H9 (cell line): ENCODE measurements around the gene CCDC158. TPM values are rescaled to one million over a fixed set of nuclear protein-coding genes. Genes with fewer than 3 reads are reported as not detected.

Source experiments
- DNase-seq: peaks from one replicate; pipeline ENCODE4 v3.0.0-alpha.2; 2017
- H2AFZ ChIP-seq: one replicate; pipeline ENCODE4 v1.6.1; 2013; ENCODE audit warnings: mild to moderate bottlenecking, low read length, control low read depth, moderate library complexity
- H2AK5ac ChIP-seq: 2 replicates; pipeline ENCODE4 v1.6.1; 2013; ENCODE audit warnings: low read length, control low read depth, mixed read lengths; ENCODE audit not compliant: insufficient read length
- H2BK120ac ChIP-seq: one replicate; pipeline ENCODE4 v1.6.1; 2013; ENCODE audit warnings: low read depth, mild to moderate bottlenecking, low read length, control low read depth, inconsistent platforms; ENCODE audit not compliant: poor library complexity, severe bottlenecking
- H2BK12ac ChIP-seq: 2 replicates; pipeline ENCODE4 v1.6.1; 2013; ENCODE audit warnings: low read length, control low read depth, mixed read lengths, low read depth; ENCODE audit not compliant: insufficient read length
- H2BK15ac ChIP-seq: 2 replicates; pipeline ENCODE4 v1.6.1; 2013; ENCODE audit warnings: low read depth, low read length, control low read depth
- H2BK20ac ChIP-seq: one replicate; pipeline ENCODE4 v1.6.1; 2013; ENCODE audit warnings: low read depth, mild to moderate bottlenecking, low read length, control low read depth, inconsistent platforms; ENCODE audit not compliant: poor library complexity, severe bottlenecking
- H2BK5ac ChIP-seq: 2 replicates; pipeline ENCODE4 v1.6.1; 2013; ENCODE audit warnings: low read length, control low read depth, mixed read lengths; ENCODE audit not compliant: insufficient read length
- H3K14ac ChIP-seq: 2 replicates; pipeline ENCODE4 v1.6.1; 2013; ENCODE audit warnings: low read length, control low read depth; ENCODE audit not compliant: insufficient read depth
- H3K18ac ChIP-seq: 2 replicates; pipeline ENCODE4 v1.6.1; 2013; ENCODE audit warnings: low read depth, mild to moderate bottlenecking, mixed read lengths, low read length, control low read depth; ENCODE audit not compliant: insufficient read length
- H3K23ac ChIP-seq: 2 replicates; pipeline ENCODE4 v1.6.1; 2013; ENCODE audit warnings: low read length, control low read depth, mixed read lengths, low read depth; ENCODE audit not compliant: insufficient read length
- H3K23me2 ChIP-seq: 2 replicates; pipeline ENCODE4 v1.6.1; 2013; ENCODE audit warnings: low read depth, mild to moderate bottlenecking, mixed read lengths, low read length, control low read depth; ENCODE audit not compliant: insufficient read length, poor library complexity, severe bottlenecking
- H3K27ac ChIP-seq: 2 replicates; pipeline ENCODE4 v1.5.1; 2013; ENCODE audit warnings: low read length, control low read depth, mixed read lengths, low read depth; ENCODE audit not compliant: insufficient read length
- H3K27me3 ChIP-seq: 2 replicates; pipeline ENCODE4 v1.6.1; 2013; ENCODE audit warnings: low read length, control low read depth, inconsistent platforms; ENCODE audit not compliant: insufficient read depth
- H3K4ac ChIP-seq: 2 replicates; pipeline ENCODE4 v1.6.1; 2013; ENCODE audit warnings: low read depth, mild to moderate bottlenecking, control low read depth, inconsistent platforms, low read length, moderate library complexity
- H3K4me1 ChIP-seq: 2 replicates; pipeline ENCODE4 v1.6.1; 2013; ENCODE audit warnings: low read length, control low read depth, inconsistent platforms; ENCODE audit not compliant: insufficient read depth
- H3K4me2 ChIP-seq: 2 replicates; pipeline ENCODE4 v1.6.1; 2013; ENCODE audit warnings: low read length, control low read depth, mixed read lengths; ENCODE audit not compliant: insufficient read length, insufficient read depth
- H3K56ac ChIP-seq: 2 replicates; pipeline ENCODE4 v1.6.1; 2013; ENCODE audit warnings: low read depth, mild to moderate bottlenecking, mixed read lengths, low read length, control low read depth; ENCODE audit not compliant: insufficient read length
- H3K79me1 ChIP-seq: 2 replicates; pipeline ENCODE4 v1.6.1; 2013; ENCODE audit warnings: low read depth, mild to moderate bottlenecking, moderate library complexity, low read length, control low read depth, inconsistent platforms; ENCODE audit not compliant: insufficient read depth, poor library complexity, severe bottlenecking
- H3K79me2 ChIP-seq: 2 replicates; pipeline ENCODE4 v1.6.1; 2013; ENCODE audit warnings: low read length, control low read depth, inconsistent platforms; ENCODE audit not compliant: insufficient read depth
- H3K9ac ChIP-seq: 2 replicates; pipeline ENCODE4 v1.6.1; 2013; ENCODE audit warnings: low read length, control low read depth, mixed read lengths; ENCODE audit not compliant: insufficient read length; ENCODE audit errors: extremely low read depth
- H3K9me3 ChIP-seq: one replicate; pipeline ENCODE4 v1.6.1; 2013; ENCODE audit warnings: low read depth, low read length, inconsistent platforms; ENCODE audit not compliant: control insufficient read depth
- H3T11ph ChIP-seq: one replicate; pipeline ENCODE4 v1.6.1; 2013; ENCODE audit warnings: mild to moderate bottlenecking, low read length, control low read depth, inconsistent platforms
- H4K20me1 ChIP-seq: one replicate; pipeline ENCODE4 v1.6.1; 2013; ENCODE audit not compliant: control insufficient read depth, insufficient read length, insufficient read depth
- H4K5ac ChIP-seq: 2 replicates; pipeline ENCODE4 v1.6.1; 2013; ENCODE audit warnings: low read depth, mild to moderate bottlenecking, mixed read lengths, low read length, control low read depth; ENCODE audit not compliant: insufficient read length
- H4K8ac ChIP-seq: replicated peaks from 2 replicates; pipeline ENCODE4 v1.6.1; 2013; ENCODE audit warnings: low read length, control low read depth, mixed read lengths, low read depth; ENCODE audit not compliant: insufficient read length
- H4K91ac ChIP-seq: 2 replicates; pipeline ENCODE4 v1.6.1; 2013; ENCODE audit warnings: low read depth, mild to moderate bottlenecking, moderate library complexity, mixed read lengths, low read length, control low read depth; ENCODE audit not compliant: insufficient read length
- H3K27ac Mint-ChIP-seq, 3 experiments: 2 replicates in 2 of 3; 3 replicates in 1 of 3; pipeline ENCODE4 v1.8.0; 2020 to 2021; ENCODE audit warnings: mixed read lengths in 3 of 3, mild to moderate bottlenecking in 1 of 3, moderate library complexity in 1 of 3
- H3K27me3 Mint-ChIP-seq: 2 replicates; pipeline ENCODE4 v1.8.0; 2021; ENCODE audit warnings: low read depth, mild to moderate bottlenecking, moderate library complexity, mixed read lengths
- H3K36me3 Mint-ChIP-seq, 3 experiments: 2 replicates in 2 of 3; 3 replicates in 1 of 3; pipeline ENCODE4 v1.8.0; 2020 to 2021; ENCODE audit warnings: low read depth in 3 of 3, mixed read lengths in 3 of 3; ENCODE audit not compliant: insufficient read depth in 1 of 3
- H3K4me1 Mint-ChIP-seq, 2 experiments: 2 replicates each; pipeline ENCODE4 v1.8.0; 2020; ENCODE audit warnings: mixed read lengths in 2 of 2
- H3K4me3 Mint-ChIP-seq, 2 experiments: 2 replicates in 1 of 2; 3 replicates in 1 of 2; pipeline ENCODE4 v1.8.0; 2020 to 2021; ENCODE audit warnings: mild to moderate bottlenecking in 2 of 2, mixed read lengths in 2 of 2, moderate library complexity in 1 of 2
- H3K9me3 Mint-ChIP-seq, 2 experiments: 2 replicates in 1 of 2; 3 replicates in 1 of 2; pipeline ENCODE4 v1.8.0; 2020; ENCODE audit warnings: mild to moderate bottlenecking in 2 of 2, mixed read lengths in 2 of 2, moderate library complexity in 1 of 2
- WGBS: extraction: QIAGEN DNeasy Blood & Tissue Kit; methylation state at CpG from one replicate; pipeline ENCODE4 v1.1.7; 2013; ENCODE audit warnings: missing lambda C conversion rate, low lambda C conversion rate, mixed read lengths; ENCODE audit not compliant: insufficient read length; ENCODE audit errors: extremely low coverage; 5-methylcytosine and 5-hydroxymethylcytosine counted together
- total RNA-seq: library from RNA; stranded (reverse); gene quantifications from 2 replicates; pipeline ENCODE4 v1.2.1, GENCODE V29; 2021
- TF ChIP-seq, protein P1 (sequence below): fragments of 200-600 bp; sonication (generic); conservative IDR thresholded peaks from 3 replicates; pipeline ENCODE4 v1.8.0; 2021; ENCODE audit warnings: antibody characterized with exemption, mild to moderate bottlenecking

Gene CCDC158
- total RNA-seq, 1 experiment from 2014 or later: not detected

GRCh38 chr4:76373919-76374552 is 46.9 kb downstream of the CCDC158 start:
- Histone ChIP-seq H3K79me1 (no peaks in the 10 kb centered on the region), H4K20me1 (no peaks in the 10 kb centered on the region), H4K91ac (no peak overlapping the region), H2BK15ac (no peak overlapping the region), H3K23me2 (no peaks in the 10 kb centered on the region), H3K4me1 (peaks cover 4% of the 10 kb centered on the region; the same call in 1 of the 2 replicates), H3K56ac (no peak overlapping the region), H2BK120ac (no peak overlapping the region), H4K5ac (no peak overlapping the region), H3K4me2 (no peak overlapping the region), H2BK20ac (no peak overlapping the region), H2AFZ (no peak overlapping the region), H3K9me3 (no peaks in the 10 kb centered on the region), H3K18ac (no peak overlapping the region), H2AK5ac (no peak overlapping the region), H2BK5ac (no peak overlapping the region), H3K14ac (no peak overlapping the region), H3T11ph (no peak overlapping the region), H3K23ac (no peak overlapping the region), H3K79me2 (no peaks in the 10 kb centered on the region), H3K27me3 (no peaks in the 10 kb centered on the region), H4K8ac (no peak overlapping the region), H3K4ac (no peak overlapping the region), H3K27ac (no peak overlapping the region), H3K9ac (no peak overlapping the region), H2BK12ac (no peak overlapping the region)
- Mint-ChIP-seq H3K4me1 (peaks cover 11 to 14% of the 10 kb centered on the region in 2 experiments), H3K27me3 (no peaks in the 10 kb centered on the region), H3K9me3 (no peaks in the 10 kb centered on the region), H3K4me3 (no peak overlapping the region), H3K36me3 (no peaks in the 10 kb centered on the region), H3K27ac (no peak overlapping the region)
- no CpG with 5 or more reads among the region's 6 CpGs for WGBS
- no peak for DNase-seq
- TF ChIP-seq, protein P1, sequence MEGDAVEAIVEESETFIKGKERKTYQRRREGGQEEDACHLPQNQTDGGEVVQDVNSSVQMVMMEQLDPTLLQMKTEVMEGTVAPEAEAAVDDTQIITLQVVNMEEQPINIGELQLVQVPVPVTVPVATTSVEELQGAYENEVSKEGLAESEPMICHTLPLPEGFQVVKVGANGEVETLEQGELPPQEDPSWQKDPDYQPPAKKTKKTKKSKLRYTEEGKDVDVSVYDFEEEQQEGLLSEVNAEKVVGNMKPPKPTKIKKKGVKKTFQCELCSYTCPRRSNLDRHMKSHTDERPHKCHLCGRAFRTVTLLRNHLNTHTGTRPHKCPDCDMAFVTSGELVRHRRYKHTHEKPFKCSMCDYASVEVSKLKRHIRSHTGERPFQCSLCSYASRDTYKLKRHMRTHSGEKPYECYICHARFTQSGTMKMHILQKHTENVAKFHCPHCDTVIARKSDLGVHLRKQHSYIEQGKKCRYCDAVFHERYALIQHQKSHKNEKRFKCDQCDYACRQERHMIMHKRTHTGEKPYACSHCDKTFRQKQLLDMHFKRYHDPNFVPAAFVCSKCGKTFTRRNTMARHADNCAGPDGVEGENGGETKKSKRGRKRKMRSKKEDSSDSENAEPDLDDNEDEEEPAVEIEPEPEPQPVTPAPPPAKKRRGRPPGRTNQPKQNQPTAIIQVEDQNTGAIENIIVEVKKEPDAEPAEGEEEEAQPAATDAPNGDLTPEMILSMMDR: no peak
